Forelimb muscle (tissue), 1 donor: ENCODE data around the gene ACTR1A. TPM values are rescaled to one million over a fixed set of nuclear protein-coding genes. Genes with fewer than 3 reads are reported as not detected.
"Not testable (repeated sequence)": the region's sequence is repeated elsewhere in the genome, so short reads cannot be mapped to it uniquely, and the experiment has no call there.

Experiments
- DNase-seq: peaks from one replicate; pipeline ENCODE4 v3.0.0-alpha.2; 2013; ENCODE audit warnings: low read depth
- polyA plus RNA-seq: library from polyadenylated mRNA; unstranded; fragments of 120-200 nt; gene quantifications from one replicate; pipeline ENCODE4 v1.2.1, GENCODE V29; 2013; ENCODE audit not compliant: insufficient read length

The ACTR1A gene
- polyA plus RNA-seq, 1 donor: 73.9 TPM

- DNase-seq: no peak
Measured at GRCh38 chr10:102515724-102516123, 13.2 kb upstream of the ACTR1A start.

GRCh38 chr10:102514487-102515311 lies 12.2 kb upstream of the ACTR1A start:
- no peak for DNase-seq

GRCh38 chr10:102511583-102512274 lies 9.2 kb upstream of the ACTR1A start:
- peak; percentile 46 for DNase-seq

- no peak for DNase-seq
Measured at GRCh38 chr10:102509387-102509786, 6.9 kb upstream of the ACTR1A start.

GRCh38 chr10:102508506-102508905 lies 6.0 kb upstream of the ACTR1A start:
- no peak for DNase-seq

GRCh38 chr10:102507521-102507920 lies 5.0 kb upstream of the ACTR1A start:
- no peak for DNase-seq

GRCh38 chr10:102505462-102506115 lies 3.1 kb upstream of the ACTR1A start:
- no peak for DNase-seq

- DNase-seq: no peak
Measured at GRCh38 chr10:102504976-102505300, 2.4 kb upstream of the ACTR1A start.

- DNase-seq: no peak
Measured at GRCh38 chr10:102504179-102504975, 1.9 kb upstream of the ACTR1A start.

- peak; percentile 95 for DNase-seq
Measured at GRCh38 chr10:102503264-102504178, 1.0 kb upstream of the ACTR1A start, which contains the start of gene SUFU. TSS of gene SUFU (plus strand) at chr10:102503972. CDS start at chr10:102504153, 181 bp downstream.

- peak; percentile 99 for DNase-seq
Measured at GRCh38 chr10:102502029-102502336, 529 bp downstream of the ACTR1A start.

GRCh38 chr10:102501201-102502028 lies 1.1 kb downstream of the ACTR1A start:
- DNase-seq: no peak

GRCh38 chr10:102500686-102501085 lies 1.8 kb downstream of the ACTR1A start:
- not testable (repeated sequence) for DNase-seq

GRCh38 chr10:102499356-102499755 lies 3.2 kb downstream of the ACTR1A start:
- DNase-seq: no peak

GRCh38 chr10:102497545-102497944 lies 5.0 kb downstream of the ACTR1A start:
- no peak for DNase-seq

- no peak for DNase-seq
Measured at GRCh38 chr10:102493771-102494170, 8.7 kb downstream of the ACTR1A start.

- no peak for DNase-seq
Measured at GRCh38 chr10:102492983-102493382, 9.5 kb downstream of the ACTR1A start.

- no peak for DNase-seq
Measured at GRCh38 chr10:102492344-102492939, 10.1 kb downstream of the ACTR1A start.

GRCh38 chr10:102491136-102491535 lies 11.4 kb downstream of the ACTR1A start:
- no peak for DNase-seq
